IPS-NIHi7 (cell line): ENCODE data around the gene BBC3.
"Not testable (repeated sequence)": the region's sequence is repeated elsewhere in the genome, so short reads cannot be mapped to it uniquely, and the experiment has no call there.

Source experiments
- DNase-seq: peaks from one replicate; pipeline ENCODE4 v3.0.0; 2012; ENCODE audit warnings: mixed read lengths; ENCODE audit errors: extremely low spot score

Gene BBC3, protein sequence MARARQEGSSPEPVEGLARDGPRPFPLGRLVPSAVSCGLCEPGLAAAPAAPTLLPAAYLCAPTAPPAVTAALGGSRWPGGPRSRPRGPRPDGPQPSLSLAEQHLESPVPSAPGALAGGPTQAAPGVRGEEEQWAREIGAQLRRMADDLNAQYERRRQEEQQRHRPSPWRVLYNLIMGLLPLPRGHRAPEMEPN

DNA sequence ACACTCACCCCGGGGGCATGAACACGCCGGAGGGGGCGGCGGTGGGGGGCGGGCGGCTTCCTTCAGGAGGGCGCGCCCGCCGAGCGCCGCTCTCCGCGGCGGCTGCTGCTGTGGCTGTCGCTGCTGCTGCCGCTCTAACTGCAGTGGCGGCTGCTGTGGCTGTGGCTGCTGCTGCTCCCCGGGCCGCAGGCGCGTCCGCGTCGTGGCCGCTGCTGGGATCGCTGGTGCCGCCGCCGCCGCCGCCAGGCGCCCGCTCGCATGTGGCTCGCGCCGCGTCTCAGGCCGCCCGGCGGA lies at the start of gene BBC3:
Gene BBC3 (minus strand): TSS at position 279 of the 294 bp plus-strand sequence. CDS start 2,768 bp downstream, outside the sequence.
- no peak for DNase-seq

DNA sequence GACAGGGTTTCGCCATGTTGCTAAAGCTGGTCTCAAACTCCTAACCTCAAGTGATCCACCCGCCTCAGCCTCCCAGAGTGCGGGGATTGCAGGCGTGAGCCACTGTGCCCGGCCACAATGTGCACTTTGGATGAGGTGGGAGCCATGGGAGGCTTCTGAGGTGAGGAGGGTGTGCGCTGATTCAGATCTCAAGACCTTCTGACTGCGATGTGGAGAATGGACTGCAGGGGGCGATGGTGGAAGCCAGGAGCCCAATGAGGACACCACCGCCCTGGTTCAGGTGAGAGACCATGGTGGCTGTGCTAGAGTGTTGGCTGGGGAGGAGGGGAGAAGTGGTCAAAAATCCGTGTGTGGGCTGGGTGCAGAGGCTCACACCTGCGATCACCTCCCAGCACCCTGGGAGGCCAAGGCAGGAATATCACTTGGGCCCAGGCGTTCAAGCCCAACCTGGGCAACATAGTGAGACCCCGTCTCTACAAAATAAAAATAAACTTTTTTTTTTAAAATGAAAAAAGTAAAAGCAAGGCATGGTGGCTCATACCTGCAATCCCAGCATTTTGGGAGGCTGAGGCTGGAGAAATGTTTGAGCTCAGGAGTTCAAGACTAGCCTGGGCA lies 49.3 kb upstream of the BBC3 start:
- DNase-seq: peak; percentile 64

DNA sequence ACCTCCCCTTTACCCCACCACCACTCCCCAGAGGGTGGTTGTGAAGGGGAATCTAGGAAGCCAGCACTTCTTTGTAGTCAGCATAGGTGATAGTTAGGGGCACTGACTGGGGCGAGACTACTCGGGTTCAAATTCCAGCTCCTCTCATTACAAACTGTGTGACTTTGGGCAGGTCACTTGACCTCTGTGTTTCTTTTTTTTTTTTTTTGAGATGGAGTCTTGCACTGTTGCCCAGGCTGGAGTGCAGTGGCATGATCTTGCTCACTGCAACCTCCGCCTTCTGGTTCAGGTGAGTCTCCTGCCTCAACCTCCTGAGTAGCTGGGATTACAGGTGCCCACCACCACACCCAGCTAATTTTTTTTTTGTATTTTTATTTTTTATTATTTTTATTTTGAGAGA lies 45.5 kb upstream of the BBC3 start:
- not testable (repeated sequence) for DNase-seq

DNA sequence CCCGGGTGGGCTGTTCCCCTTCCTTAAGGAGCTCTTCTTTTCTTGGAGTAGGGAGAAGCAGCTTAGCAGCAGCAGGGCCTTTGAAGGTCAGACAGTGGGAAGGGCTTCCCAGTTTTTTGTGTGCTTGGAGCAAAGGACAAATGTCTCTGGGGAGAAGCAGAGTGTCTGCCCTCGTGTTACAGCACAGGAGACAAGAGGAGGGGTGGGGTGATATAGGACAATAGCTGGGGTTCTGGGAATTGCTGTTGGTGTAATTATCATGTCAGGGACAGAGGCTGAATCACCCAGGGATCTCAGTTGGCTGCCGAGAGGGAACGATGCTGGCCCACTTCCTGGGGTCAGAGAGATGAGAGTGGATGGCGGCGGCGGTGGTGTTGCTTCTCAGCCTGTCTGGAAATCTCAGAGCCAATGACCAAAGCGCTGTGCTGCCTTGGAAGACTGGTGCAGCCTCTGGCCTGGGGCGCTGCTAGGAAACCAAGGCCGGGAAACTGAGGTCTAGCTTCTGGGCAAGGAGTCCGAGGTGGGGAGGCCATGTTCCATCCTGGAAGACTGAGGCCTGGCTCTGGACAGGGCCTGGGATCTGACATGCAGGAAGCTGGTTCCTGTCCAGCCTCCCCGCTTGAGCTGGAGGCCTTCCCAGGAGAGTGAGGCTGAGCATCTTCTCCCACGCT lies 44.9 kb upstream of the BBC3 start:
- no peak for DNase-seq

DNA sequence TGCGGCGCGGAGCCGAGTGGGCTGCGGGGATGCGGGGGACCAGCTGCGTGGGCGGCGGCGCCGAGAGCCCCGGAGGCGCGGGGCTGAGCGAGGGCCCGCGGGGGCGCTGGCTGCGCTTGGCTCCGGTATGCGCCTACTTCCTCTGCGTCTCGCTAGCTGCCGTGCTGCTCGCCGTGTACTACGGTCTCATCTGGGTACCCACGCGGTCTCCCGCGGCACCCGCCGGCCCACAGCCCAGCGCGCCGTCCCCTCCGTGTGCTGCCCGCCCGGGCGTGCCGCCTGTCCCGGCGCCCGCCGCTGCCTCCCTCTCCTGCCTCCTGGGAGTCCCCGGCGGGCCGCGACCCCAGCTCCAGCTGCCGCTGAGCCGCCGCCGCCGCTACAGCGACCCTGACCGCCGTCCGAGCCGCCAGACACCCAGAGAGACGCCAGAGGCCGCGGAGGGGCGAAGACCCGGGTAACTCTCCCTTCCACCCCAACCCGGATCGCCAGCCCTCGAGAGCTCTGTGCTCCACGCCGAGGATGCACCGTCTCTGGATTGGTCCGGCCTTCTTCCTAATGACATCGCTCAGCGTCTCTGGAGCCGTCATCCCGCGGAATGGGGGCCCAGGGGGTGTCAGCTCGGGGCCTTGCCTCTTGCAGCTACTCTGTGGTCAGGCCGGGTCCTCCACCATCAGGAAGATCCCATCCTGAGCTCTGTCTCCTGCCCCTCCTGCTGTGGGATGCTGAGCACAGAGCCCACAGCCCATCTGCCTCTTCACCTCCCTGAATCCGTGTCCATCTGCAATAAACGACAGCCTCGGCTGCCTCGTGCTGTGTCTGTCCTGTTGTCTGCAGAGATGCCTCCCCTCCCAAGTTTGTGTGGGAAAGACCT lies 44.1 kb upstream of the BBC3 start:
- peak; percentile 27 for DNase-seq

DNA sequence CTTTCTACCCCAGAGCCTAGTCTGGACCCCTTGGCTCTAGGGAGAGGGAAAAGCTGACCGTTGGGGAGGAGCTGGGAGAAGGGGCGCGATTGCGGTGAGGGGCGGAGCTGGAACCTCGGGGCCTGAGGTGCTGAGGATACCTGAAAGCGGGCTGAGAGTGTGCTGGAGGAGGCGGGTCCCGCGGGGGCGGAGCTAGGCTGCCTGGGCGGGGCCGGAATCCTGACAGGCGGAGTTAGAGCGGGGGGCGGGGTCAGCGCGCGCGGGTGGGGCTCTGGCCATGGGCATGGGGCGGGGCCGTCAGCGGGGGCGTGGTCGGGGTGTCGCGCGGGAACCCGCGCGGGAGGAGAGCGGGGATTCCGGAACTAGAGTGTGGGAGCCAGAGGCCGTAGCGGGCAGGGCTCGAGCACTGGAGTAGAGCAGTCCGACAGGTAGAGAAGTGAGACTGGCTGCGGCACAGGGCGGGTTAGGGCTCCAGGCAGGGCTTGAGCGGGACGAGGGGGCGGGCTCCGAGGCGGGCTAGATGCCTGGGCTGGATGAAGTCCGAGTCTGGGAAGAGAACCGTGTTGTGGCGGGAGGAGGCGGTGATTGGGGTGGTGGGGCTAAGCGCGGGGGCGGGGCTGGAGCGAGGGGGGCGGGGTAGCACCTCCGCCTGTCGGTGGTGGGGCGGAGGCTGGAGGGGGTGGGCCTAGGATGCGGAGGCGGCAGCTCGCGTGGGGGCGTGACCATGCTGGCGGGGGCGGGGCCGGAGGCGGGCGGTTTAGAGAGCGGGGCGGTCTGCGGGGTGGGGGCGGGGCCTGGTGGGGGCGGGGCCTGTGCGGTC lies 43.3 kb upstream of the BBC3 start, which contains the start of gene INAFM1:
Gene INAFM1 (plus strand): TSS at position 815 of the 820 bp plus-strand sequence. CDS start 35 bp downstream, outside the sequence.
- DNase-seq: peak; percentile 91

DNA sequence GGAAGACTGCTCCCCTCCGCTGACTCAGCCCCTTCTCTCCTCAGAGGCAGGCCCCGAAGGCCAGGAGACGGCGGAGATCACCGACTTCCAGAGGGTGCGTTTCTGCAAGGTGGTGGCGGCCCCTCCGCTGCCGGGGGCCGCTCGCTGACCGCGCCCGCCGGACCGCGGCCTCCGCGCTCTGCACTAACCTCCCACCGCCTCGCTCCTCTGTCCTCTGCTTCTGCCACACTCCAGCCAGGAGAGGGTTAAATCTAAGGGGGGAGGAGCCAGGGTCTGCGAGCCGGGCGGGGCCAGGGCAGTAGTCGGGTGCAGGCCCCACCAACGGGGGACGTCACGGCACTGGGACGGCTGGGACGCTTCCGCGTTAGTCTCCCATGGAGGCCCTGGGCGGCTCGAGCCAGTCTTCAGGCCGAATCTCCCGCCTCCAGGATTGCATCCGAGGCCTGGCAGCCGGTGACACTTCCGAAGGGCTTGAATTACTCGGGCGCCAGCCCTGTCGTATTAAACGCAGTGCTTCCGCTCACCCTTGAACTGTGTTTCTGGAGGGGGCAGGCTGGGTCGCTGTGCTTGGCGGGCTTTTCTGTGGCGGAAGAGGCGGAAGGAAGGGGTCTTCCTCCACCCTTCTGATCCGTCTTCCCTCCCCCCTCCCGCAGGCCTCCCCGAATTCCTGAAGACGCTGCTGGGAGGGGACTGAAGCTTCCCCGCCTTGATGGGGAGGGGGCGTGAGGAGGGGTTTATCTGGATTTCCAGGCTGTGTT lies 42.5 kb upstream of the BBC3 start:
- DNase-seq: peak; percentile 89

DNA sequence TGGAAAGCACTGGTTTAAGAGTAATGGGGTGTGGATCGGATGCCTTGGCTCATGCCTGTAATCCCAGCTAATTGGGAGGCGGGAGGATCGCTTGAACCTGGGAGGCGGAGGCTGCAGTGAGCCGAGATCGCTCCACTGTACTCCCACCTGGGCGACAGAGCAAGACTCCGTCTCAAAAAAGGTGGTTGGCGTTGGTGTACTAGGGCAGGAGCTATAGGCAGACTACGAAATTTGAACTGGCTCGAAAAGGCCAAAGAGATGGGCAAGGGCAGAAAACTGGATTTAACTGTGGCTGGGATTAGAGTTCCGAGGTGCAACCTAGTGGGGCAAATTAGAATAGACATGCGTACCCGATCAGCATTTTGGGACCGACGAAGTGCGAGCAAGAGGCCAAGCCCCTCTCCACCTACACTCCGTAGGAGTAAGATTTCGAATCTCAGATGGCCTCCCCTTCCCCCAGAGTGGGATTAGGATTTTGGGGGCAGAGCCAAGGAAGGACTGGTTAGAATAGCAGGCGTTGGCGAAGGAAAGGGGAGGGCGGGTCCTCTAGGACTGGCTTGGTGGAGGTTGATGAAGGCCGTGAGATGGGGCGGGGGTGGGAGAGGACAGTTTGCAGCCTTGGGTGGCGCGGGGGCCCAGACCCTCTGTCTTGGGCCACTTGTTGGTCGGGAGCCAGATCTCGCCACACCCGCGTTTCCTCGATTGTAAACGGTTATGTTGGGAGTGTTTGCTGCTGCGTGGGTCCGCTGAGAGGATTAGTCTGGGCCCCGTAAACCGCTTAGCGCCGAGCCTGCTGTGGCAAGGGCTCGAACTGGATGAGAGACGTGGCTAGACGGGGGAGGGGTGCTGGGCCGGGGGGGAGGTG lies 41.7 kb upstream of the BBC3 start:
- DNase-seq: peak; percentile 62

DNA sequence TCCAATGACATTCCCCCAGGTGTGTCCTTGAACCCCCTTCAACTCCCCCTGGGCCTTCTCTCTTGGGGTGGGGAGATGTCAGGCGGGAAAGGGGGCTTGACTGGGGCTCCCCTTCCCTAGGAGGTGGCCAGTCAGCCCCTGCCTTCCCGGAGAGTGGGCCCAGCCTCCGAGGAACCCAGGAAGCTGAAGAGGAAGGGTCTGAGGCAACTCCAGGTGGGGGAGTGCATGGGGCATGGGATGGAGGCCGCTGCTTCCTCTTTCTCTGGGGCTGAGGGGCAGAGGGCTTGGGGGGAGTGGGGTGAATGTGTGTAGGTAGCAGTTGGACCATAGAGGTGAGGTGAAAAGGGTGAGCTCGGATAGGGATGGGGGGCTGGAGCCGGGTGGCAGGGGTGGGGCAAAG lies 41.0 kb upstream of the BBC3 start:
- no peak for DNase-seq

DNA sequence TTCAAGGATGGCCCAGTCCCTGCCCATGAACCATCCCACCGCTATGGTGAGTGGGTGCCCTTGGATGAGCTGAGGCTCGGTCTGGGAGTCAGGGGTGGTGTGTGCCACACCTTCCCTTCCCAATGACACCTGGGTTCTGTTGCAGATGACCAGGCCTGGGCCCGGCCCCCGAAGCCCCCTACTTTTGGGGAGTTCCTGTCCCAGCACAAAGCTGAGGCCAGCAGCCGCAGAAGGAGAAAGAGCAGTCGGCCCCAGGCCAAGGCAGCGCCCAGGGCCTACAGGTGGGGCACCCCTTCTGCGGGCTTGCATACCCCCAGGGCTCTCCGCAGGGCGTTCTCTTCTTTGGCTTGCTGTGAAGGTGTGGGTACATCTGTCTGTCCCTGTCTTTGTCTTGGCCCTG lies 39.4 kb upstream of the BBC3 start:
- no peak for DNase-seq

DNA sequence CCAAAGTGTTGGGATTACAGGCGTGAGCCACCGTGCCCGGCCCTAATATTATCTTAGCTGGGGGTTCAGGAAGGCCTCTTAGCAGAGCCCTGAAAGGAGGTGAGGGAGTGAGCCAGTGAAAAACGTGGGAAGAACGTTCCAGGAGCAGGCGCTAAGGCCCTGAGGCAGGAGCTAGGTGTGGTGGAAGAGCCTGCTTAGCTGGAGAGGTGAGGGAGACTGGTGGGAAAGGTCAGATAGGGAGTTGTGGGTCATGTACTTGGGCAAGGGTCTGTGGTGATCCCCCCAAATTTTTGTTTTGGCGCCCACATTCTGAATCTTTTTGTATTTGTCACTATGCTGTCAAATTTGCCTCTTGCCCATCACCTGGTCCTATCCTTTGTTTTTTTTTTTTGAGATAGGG lies 38.6 kb upstream of the BBC3 start:
- DNase-seq: no peak

DNA sequence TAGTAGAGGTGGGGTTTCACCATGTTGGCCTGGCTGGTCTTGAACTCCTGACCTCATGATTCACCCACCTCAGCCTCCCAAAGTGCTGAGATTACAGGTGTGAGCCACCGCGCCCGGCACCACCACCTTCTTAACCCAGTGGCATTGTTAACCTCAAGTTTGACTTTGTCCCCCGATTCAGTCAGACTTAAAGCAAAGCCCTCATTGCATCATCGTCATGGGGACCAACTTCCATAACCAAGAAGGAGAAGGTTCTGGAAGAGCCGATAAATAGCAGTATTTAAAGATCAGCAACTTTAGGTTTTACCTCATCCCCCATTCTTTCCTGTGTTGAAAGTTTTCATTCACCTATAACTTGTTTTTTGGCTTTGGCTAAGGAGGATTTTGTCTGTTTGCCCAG lies 37.0 kb upstream of the BBC3 start:
- no peak for DNase-seq

DNA sequence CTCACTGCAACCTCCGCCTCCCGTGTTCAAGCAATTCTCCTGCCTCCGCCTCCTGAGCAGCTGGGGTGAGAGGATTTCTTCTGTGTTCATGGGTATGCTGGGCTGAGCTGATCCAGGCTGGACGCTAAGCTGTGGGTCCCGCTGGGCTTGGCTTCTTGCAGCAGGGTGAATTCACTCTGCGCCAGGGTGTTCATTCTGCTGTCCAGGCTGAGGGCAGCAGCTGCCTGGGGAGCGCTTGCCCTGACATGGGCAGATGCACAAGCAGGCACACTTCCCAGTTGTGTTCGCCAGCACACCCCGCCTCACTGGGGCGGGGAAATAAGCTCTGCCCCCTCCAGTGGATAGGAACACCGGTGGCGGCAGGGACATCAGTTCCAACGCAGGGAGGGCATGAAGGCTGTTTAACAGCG lies 36.4 kb upstream of the BBC3 start:
- DNase-seq: no peak

DNA sequence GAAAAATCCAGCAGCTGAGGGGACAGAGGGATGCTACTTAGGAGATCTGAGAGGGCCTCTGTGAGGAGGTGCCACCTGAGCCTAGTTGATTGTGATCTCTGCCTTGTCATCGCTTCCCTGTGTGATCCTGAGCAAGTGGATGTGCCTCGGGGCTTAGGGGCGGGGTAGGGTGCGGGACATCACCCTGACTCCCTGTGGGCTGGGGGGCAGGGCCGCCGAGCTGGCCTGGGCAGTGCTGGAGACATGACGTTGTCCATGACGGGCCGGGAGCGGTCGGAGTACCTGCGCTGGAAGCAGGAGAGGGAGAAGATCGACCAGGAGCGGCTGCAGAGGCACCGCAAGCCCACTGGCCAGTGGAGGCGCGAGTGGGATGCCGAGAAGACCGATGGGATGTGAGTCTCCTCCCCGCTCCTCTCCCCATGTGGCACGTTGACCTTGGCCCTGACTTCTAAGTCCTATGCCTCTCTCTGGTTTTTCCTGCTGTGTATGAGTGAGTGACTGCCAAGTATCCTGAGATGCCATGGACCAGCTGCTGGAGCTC lies 35.5 kb upstream of the BBC3 start:
- no peak for DNase-seq

DNA sequence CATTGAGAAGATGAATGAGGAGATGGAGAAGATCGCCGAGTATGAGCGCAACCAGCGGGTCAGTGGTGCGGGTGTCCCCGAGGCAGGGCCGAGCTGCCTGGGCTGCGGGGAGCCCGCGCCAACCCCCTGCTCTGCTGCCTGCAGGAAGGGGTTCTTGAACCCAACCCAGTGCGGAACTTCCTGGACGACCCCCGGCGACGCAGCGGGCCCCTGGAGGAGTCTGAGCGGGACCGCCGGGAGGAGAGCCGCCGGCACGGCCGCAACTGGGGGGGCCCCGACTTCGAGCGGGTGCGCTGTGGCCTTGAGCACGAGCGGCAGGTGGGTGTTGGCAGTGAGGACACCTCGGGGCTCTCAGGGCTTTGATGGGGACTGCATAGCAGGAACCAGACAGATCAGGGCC lies 33.6 kb upstream of the BBC3 start:
- no peak for DNase-seq

DNA sequence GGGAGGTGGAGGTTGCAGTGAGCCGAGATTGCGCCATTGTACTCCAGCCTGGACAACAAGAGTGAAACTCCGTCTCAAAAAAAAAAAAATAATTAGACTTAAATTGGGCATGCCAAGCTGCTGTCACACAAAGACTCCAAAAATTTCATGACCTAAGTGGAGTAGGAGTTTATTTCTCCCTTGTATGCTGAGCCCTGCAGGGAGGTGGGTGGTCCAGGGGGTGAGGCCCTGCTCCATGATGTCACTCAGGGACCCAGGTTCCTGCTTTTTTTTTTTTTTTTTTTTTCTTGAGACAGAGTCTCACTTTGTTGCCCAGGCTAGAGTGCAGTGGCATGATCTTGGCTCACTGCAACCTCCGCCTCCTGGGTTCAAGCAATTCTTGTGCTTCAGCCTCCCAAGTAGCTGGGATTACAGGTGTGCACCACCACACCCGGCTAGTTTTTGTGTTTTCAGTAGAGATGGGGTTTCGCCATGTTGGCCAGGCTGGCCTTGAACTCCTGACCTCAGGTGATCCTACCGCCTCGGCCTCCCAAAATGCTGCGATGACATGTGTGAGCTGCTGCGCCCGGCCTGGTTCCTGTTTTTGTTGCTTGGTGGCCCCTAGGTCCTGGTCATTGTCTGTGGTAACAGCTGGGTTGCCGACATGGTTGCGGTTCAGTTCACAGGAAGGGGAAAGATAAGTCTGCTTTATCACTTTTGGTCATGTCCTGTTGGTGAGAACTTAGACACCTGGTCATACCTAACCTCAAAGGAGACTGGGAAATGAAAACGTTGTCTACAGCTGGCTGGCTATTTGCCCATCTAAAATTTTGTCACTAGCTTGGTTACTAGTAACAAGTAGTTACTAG lies 31.2 kb upstream of the BBC3 start:
- not testable (repeated sequence) for DNase-seq

DNA sequence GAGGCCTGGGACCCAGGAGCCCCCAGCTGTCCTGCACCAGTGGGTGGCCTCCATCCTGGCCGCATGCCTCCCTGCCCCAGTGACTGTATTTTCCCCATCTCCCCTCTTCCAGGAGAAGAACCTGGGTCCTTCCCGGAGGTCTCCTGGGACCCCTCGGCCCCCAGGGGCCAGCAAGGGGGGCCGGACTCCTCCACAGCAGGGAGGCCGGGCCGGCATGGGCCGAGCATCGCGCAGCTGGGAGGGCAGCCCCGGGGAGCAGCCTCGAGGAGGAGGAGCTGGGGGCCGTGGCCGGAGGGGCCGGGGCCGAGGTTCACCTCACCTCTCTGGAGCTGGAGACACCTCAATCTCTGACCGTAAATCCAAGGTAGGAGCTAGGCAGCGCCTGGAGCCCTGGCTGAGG lies 29.5 kb upstream of the BBC3 start:
- no peak for DNase-seq

DNA sequence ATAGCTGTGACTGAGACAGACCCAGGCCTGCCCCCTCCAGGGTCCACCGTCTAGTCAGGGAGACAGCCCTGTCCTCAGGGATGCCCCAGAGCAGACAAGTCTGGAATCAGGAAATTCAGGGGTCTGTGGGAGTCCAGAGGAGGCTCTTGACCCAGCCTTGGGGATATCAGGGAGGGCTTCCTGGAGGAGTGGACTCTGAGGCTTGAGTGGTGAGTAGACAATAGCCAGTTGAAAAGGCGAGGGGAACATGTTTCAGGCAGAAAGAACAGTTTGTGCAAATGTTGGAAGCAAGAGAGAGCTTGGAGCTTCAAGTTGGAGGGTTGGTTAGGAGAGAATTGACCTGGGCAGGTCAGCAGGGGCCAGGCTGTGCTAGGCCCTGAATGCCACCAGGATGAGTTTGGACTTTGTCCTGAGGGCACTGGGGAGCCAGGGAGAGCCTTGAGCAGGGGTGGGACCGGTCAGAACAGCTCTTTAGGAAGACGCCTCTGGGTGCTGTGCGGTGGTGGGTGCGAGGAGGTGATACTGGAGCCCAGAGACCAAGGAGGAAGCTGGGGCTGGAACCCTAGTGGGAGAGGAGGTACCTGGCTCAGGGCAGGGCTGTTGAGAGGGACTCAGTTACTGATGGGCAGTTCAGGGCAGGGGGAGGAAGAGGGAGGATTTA lies 28.0 kb upstream of the BBC3 start:
- no peak for DNase-seq
